Suprapubic skin (tissue), 4 donors: ENCODE results near the gene TEAD2. TPM values are rescaled to one million over a fixed set of nuclear protein-coding genes. Genes with fewer than 3 reads are reported as not detected.

Experiments
- DNase-seq, 2 donors: peaks; one replicate each; pipeline ENCODE4 v3.0.0-alpha.2; 2019; ENCODE audit warnings: low spot score in 2 of 2
- H3K27ac ChIP-seq: fragments of 200-600 bp; sonication (generic); one replicate; pipeline ENCODE4 v1.5.1; 2019
- H3K27me3 ChIP-seq: fragments of 200-600 bp; sonication (generic); one replicate; pipeline ENCODE4 v1.5.1; 2019
- H3K36me3 ChIP-seq: fragments of 200-600 bp; sonication (generic); one replicate; pipeline ENCODE4 v1.5.1; 2019
- H3K4me1 ChIP-seq: fragments of 200-600 bp; sonication (generic); one replicate; pipeline ENCODE4 v1.5.1; 2019
- H3K4me3 ChIP-seq: fragments of 200-600 bp; sonication (generic); one replicate; pipeline ENCODE4 v1.5.1; 2019; ENCODE audit warnings: mild to moderate bottlenecking
- H3K9me3 ChIP-seq: fragments of 200-600 bp; sonication (generic); one replicate; pipeline ENCODE4 v1.5.1; 2019
- EP300 ChIP-seq: sonication (generic); formaldehyde crosslinking; IDR thresholded peaks from one replicate; pipeline ENCODE4 v1.6.1; 2017; ENCODE audit warnings: antibody characterized with exemption
- POLR2A ChIP-seq, 2 donors: fragments of 450-650 bp; IDR thresholded peaks; one replicate each; pipeline ENCODE4 v1.6.1; 2017; ENCODE audit warnings: antibody characterized with exemption in 2 of 2, mild to moderate bottlenecking in 2 of 2, moderate library complexity in 2 of 2
- POLR2AphosphoS5 ChIP-seq, 3 donors: sonication (generic); formaldehyde crosslinking; IDR thresholded peaks; one replicate each; pipeline ENCODE4 v1.6.1; 2017; ENCODE audit warnings: antibody characterized with exemption in 3 of 3
- WGBS: methylation state at CpG from one replicate; pipeline ENCODE4 v1.1.5; 2018; 5-methylcytosine and 5-hydroxymethylcytosine counted together
- total RNA-seq, 4 donors: library from RNA; depleted of rRNA; stranded (reverse); fragments of >200 nt; gene quantifications; one replicate each; pipeline ENCODE4 v1.1.0, GENCODE V29; 2016
- TF ChIP-seq, protein P1 (sequence below), 2 donors: fragments of 200-600 bp in 1 of 2; fragments of 450-650 bp in 1 of 2; sonication (generic) in 1 of 2; IDR thresholded peaks; one replicate each; pipeline ENCODE4 v1.5.1; 2016 to 2019; ENCODE audit warnings: antibody characterized with exemption in 2 of 2, mild to moderate bottlenecking in 1 of 2, moderate library complexity in 1 of 2

Gene TEAD2
- total RNA-seq, 4 donors from 2014 or later, result 10.6 to 15.4 (median 13.2) TPM

DNA sequence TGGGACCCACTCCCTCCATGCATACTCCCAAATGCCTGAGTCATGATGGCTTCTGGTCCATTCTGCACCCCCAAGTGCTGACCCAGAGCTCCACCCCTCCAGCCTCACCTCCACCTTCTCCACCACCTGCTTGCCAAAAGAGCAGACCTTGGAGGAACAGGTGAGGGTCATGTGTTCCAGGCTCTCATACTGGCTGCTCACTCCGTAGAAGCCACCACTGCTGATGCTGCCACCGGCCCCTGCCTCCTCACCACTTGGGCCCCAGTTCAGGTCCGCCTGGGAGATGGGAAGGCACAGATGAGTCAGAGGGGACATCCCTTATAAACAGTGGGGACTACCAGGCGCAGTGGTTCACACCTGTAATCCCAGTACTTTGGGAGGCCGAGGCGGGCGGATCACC, 19.1 kb downstream of the TEAD2 start:
- Histone ChIP-seq H3K27ac (no peak overlapping the region), H3K4me1 (peaks cover 27% of the 10 kb centered on the region), H3K27me3 (no peaks in the 10 kb centered on the region), H3K4me3 (no peak overlapping the region), H3K36me3 (peaks cover 63% of the 10 kb centered on the region), H3K9me3 (no peaks in the 10 kb centered on the region)
- TF ChIP-seq POLR2AphosphoS5 (IDR thresholded peaks at IDR 0.05) (no peak), POLR2A (IDR thresholded peaks at IDR 0.05) (no peak), EP300 (no peak)
- TF ChIP-seq, protein P1, sequence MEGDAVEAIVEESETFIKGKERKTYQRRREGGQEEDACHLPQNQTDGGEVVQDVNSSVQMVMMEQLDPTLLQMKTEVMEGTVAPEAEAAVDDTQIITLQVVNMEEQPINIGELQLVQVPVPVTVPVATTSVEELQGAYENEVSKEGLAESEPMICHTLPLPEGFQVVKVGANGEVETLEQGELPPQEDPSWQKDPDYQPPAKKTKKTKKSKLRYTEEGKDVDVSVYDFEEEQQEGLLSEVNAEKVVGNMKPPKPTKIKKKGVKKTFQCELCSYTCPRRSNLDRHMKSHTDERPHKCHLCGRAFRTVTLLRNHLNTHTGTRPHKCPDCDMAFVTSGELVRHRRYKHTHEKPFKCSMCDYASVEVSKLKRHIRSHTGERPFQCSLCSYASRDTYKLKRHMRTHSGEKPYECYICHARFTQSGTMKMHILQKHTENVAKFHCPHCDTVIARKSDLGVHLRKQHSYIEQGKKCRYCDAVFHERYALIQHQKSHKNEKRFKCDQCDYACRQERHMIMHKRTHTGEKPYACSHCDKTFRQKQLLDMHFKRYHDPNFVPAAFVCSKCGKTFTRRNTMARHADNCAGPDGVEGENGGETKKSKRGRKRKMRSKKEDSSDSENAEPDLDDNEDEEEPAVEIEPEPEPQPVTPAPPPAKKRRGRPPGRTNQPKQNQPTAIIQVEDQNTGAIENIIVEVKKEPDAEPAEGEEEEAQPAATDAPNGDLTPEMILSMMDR (IDR thresholded peaks at IDR 0.05), result no peak
- DNase-seq, result peak in 1 of 2 donors; percentile 27
- 92% methylated on average over 7 of the region's 7 CpGs for WGBS

DNA sequence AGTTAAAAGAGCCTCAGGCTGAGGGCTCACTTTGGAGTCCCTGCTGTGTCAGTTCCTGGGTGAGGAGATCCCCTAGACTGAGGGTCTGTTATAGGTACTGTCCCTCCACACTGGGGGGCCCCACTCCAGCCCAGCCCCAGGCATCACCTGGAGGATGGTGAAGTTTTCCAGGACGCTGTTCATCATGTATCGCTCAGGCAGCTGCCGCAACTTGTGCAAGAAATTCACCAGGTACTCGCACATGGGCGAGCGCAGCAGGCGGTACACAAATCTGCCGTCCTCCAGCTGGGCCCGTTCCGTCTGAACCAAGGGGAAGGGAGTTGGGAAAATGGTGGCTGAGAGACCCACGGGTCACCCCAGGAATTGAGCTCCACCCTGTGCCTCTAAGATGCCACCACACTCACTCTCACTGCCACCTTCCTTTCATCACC, 19.9 kb downstream of the TEAD2 start:
- Histone ChIP-seq H3K27ac (no peak overlapping the region), H3K4me3 (no peak overlapping the region), H3K36me3 (peaks cover 60% of the 10 kb centered on the region), H3K4me1 (peaks cover 30% of the 10 kb centered on the region), H3K9me3 (no peaks in the 10 kb centered on the region), H3K27me3 (no peaks in the 10 kb centered on the region)
- TF ChIP-seq EP300, result no peak
- no peak for TF ChIP-seq POLR2AphosphoS5 (IDR thresholded peaks at IDR 0.05)
- TF ChIP-seq, protein P1 (IDR thresholded peaks at IDR 0.05), result no peak
- no peak for TF ChIP-seq POLR2A (IDR thresholded peaks at IDR 0.05)
- no peak for DNase-seq
- 95% methylated on average over 11 of the region's 11 CpGs for WGBS

DNA sequence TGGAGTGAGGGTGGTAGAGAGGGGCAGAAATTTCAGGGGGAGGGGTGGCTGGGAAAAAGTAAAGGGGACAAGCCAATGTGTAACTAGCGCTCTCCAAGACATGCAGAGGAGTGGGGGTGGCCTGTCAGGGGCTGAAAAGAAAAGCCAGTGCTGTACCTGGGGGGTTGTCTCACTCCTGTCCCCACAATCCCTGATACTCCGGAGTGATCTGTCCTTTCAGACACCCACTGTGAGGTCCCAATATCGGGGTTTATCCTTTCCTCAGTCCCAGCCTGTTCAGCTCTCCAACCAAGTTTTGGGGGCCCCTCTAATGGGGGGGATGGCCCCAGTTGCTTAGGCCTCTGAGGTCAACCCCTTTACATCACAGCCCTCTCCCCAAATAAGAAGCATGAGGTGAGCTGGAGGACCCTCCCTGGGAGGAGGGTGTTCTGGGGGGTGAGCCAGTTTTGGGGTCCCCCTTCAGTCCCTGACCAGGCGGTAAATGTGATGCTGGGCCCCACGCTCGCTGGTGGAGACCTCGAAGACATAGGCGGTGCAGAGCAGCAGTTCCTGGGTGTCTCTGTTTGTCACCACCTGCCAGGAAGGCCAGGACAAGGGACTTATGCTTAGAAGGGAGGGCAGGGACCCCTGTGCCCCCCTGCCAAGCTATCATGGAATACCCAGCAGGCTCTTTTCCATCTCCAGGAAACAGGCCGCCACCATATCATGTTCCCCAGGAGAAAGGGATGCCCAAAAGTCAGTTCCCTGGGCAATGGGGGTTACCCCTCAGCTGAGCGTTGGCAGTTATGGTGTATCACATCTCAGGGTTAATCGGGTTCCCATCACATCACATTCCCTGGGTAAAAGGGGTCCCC, 21.1 kb downstream of the TEAD2 start:
- Histone ChIP-seq H3K27ac (peak overlapping the region; percentile 15), H3K4me1 (peaks cover 30% of the 10 kb centered on the region), H3K36me3 (peaks cover 48% of the 10 kb centered on the region), H3K27me3 (no peaks in the 10 kb centered on the region), H3K4me3 (no peak overlapping the region), H3K9me3 (no peaks in the 10 kb centered on the region)
- TF ChIP-seq POLR2AphosphoS5 (IDR thresholded peaks at IDR 0.05) (no peak), EP300 (no peak), POLR2A (IDR thresholded peaks at IDR 0.05) (no peak)
- TF ChIP-seq, protein P1 (IDR thresholded peaks at IDR 0.05), result no peak
- WGBS, result 94% methylated on average over 10 of the region's 11 CpGs
- peak in 1 of 2 donors; percentile 63 for DNase-seq

DNA sequence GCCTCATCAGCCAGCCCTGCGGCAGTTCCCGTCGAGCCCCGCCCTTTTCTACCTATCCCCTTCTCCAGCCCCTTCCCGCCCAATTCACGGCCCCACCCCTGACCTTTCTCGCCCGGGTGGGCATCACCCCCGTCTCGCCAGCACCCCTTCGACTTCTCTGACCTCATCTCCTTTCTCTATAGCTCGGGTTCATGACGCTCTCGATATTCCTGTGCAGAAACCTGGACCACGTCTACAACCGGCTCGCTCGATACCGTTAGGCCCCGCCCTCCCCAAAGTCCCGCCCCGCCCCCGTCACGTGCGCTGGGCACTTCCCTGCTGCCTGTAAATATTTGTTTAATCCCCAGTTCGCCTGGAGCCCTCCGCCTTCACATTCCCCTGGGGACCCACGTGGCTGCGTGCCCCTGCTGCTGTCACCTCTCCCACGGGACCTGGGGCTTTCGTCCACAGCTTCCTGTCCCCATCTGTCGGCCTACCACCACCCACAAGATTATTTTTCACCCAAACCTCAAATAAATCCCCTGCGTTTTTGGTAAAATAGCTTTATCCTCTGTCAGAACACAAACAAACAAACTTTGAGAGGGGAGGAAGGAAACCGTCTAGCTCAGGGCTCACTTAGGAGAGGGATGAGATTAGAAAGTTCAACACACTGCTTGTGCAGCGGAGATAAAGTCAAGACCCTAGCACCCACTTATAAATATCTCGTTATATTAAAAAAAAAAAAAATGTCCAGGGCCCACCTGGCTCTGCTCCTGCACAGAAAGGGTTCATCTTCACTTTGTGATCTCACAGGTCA, 21.9 kb downstream of the TEAD2 start:
- peak overlapping the region; percentile 43 for H3K4me3 ChIP-seq
- H3K36me3 ChIP-seq, result peaks cover 42% of the 10 kb centered on the region
- 20% methylated on average over 36 of the region's 36 CpGs for WGBS
- H3K9me3 ChIP-seq, result no peaks in the 10 kb centered on the region
- peaks cover 30% of the 10 kb centered on the region for H3K4me1 ChIP-seq
- TF ChIP-seq, protein P1 (IDR thresholded peaks at IDR 0.05), result no peak
- no peak for TF ChIP-seq POLR2A (IDR thresholded peaks at IDR 0.05)
- TF ChIP-seq EP300, result no peak
- TF ChIP-seq POLR2AphosphoS5 (IDR thresholded peaks at IDR 0.05), result no peak
- peak; percentile 81 to 86 for DNase-seq
- H3K27ac ChIP-seq, result peak overlapping the region; percentile 84
- H3K27me3 ChIP-seq, result no peaks in the 10 kb centered on the region
